HG02623 (cell line): ENCODE measurements around the gene STARD13.
"Not testable (repeated sequence)": the region's sequence is repeated elsewhere in the genome, so short reads cannot be mapped to it uniquely, and the experiment has no call there.

Source experiments
- ATAC-seq: cut with Tn5 transposase; IDR thresholded peaks from one replicate; pipeline ENCODE4 v1.9.1; 2021; ENCODE audit warnings: moderate library complexity; ENCODE audit not compliant: unreplicated experiment

STARD13 gene

GRCh38 chr13:33181264-33181663 is 104.3 kb downstream of the STARD13 start:
- ATAC-seq = no peak

- ATAC-seq = no peak
Observed at GRCh38 chr13:33180122-33180804, 105.3 kb downstream of the STARD13 start.

- no peak for ATAC-seq
Observed at GRCh38 chr13:33179463-33179862, 106.1 kb downstream of the STARD13 start.

GRCh38 chr13:33178209-33178840 is 107.2 kb downstream of the STARD13 start:
- no peak for ATAC-seq

- not testable (repeated sequence) for ATAC-seq
Observed at GRCh38 chr13:33177340-33178208, 108.0 kb downstream of the STARD13 start.

GRCh38 chr13:33176526-33176925 is 109.0 kb downstream of the STARD13 start:
- no peak for ATAC-seq

GRCh38 chr13:33175991-33176390 is 109.6 kb downstream of the STARD13 start:
- ATAC-seq = no peak

GRCh38 chr13:33174931-33175330 is 110.6 kb downstream of the STARD13 start:
- no peak for ATAC-seq

GRCh38 chr13:33174491-33174890 is 111.1 kb downstream of the STARD13 start:
- no peak for ATAC-seq

GRCh38 chr13:33172911-33173310 is 112.6 kb downstream of the STARD13 start:
- ATAC-seq = no peak

- no peak for ATAC-seq
Observed at GRCh38 chr13:33172400-33172799, 113.2 kb downstream of the STARD13 start.

- no peak for ATAC-seq
Observed at GRCh38 chr13:33169273-33169980, 116.1 kb downstream of the STARD13 start.

- ATAC-seq = no peak
Observed at GRCh38 chr13:33168321-33168960, 117.1 kb downstream of the STARD13 start.

GRCh38 chr13:33167491-33167890 is 118.1 kb downstream of the STARD13 start:
- no peak for ATAC-seq

GRCh38 chr13:33165787-33166186 is 119.8 kb downstream of the STARD13 start:
- no peak for ATAC-seq

GRCh38 chr13:33164331-33164730 is 121.2 kb downstream of the STARD13 start:
- no peak for ATAC-seq

- ATAC-seq = not testable (repeated sequence)
Observed at GRCh38 chr13:33162725-33163124, 122.8 kb downstream of the STARD13 start.

- ATAC-seq = no peak
Observed at GRCh38 chr13:33158816-33159215, 126.7 kb downstream of the STARD13 start.

- ATAC-seq = no peak
Observed at GRCh38 chr13:33158271-33158670, 127.3 kb downstream of the STARD13 start.

- no peak for ATAC-seq
Observed at GRCh38 chr13:33154911-33155310, 130.6 kb downstream of the STARD13 start.
